AG08396 (cell line): Measurements from ENCODE around the gene MAP3K14.

Experiments
- DNase-seq: peaks from one replicate; pipeline ENCODE4 v3.0.0; 2012; ENCODE audit warnings: low spot score, mixed read lengths

The MAP3K14 gene

DNA sequence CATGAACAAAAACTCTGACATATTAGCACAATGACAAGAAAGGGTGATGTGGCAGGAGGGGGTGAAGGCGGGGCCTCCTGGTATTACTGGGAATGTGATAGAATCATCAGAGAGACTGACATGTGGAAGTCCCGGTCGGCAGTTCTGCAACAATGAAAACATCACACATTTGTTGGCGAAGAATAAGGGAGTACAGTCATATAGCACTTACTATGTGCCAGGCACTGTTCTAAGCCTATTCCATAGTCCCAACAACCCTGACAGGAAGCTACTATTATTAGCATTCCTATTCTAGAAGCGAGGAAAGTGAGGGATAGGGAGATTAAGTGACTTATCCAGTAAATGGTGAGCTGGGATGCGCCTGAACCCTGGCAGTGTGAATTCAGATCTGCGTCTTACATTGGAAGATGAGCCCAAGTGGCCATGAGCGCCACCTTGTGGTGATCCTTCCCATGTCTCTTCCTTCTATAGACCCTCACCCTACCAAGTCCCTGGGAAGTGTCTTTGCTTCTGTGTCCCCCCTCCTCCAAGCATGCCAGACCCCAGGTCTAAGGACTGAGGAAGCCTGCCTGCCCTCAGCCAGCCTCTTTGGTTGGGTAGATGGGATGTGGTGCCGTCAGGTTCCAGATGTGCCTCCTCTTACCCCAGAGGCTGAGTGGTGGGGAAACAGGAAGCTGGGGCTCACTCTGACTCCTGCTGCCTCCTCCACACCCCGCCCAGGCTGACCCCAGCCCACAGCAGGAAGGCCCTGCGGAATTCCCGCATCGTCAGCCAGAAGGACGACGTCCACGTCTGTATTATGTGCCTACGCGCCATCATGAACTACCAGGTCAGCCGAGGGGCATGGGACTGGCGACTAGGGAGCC, 81.2 kb downstream of the MAP3K14 start:
- peak; percentile 80 for DNase-seq

DNA sequence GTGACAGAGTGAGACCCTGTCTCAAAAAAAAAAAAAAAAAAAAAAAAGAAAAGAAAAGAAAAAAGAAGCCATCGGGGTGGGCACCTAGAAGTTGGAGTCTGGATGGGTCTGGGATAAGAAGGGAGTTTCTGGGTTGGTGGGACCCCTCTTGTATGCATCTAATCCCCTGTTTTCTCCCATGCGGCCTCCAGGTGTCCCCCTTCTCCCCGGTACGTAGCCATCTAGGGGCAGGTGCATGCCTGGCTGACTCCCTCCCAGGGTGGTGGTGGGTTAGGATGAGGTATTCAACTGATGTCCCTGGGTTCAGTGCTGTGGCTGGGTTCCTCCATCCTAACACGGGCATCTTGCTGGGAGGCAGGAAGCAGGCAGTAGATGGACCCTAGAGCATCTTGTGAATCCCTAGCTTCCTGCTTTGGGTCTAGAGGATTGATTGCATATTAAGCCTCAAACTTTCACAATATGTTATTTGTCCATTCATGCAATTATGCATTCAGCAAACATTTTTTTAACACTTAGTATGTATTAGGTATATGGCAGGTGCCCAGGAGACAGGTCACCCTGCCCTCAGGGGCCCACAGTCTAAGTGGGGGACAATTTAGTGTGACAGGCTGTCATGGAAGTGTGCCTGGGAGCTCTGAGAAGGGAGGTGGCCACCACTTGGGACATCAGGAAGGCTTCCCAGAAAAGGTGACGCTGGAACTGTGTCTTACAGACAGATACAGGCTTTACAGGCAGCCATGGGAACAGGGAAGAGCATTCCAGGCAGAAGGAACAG, 82.0 kb downstream of the MAP3K14 start:
- DNase-seq = no peak

DNA sequence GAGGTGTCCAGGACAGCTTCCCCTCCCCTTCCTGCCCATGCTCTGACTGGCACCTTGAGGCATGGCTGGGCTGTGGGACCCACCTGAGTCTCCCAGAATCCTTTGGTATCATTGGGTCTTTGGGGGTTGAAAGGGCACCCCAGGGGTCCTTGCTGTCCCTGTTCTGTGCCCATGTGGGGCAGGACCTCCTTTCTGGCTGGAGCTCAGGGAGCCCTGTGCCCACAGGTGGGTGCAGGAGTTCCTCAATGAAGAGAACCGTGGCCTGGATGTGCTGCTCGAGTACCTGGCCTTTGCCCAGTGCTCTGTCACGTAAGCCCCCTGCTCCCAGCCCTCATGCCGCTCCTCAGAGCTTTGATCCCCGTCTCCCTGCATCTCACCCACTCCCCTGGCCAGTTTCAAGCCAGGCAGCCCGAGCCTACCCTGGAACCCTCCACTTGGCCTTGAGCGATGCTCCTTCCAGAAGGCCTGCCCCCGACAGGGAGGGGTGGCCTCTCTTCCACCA, 83.3 kb downstream of the MAP3K14 start:
- no peak for DNase-seq

DNA sequence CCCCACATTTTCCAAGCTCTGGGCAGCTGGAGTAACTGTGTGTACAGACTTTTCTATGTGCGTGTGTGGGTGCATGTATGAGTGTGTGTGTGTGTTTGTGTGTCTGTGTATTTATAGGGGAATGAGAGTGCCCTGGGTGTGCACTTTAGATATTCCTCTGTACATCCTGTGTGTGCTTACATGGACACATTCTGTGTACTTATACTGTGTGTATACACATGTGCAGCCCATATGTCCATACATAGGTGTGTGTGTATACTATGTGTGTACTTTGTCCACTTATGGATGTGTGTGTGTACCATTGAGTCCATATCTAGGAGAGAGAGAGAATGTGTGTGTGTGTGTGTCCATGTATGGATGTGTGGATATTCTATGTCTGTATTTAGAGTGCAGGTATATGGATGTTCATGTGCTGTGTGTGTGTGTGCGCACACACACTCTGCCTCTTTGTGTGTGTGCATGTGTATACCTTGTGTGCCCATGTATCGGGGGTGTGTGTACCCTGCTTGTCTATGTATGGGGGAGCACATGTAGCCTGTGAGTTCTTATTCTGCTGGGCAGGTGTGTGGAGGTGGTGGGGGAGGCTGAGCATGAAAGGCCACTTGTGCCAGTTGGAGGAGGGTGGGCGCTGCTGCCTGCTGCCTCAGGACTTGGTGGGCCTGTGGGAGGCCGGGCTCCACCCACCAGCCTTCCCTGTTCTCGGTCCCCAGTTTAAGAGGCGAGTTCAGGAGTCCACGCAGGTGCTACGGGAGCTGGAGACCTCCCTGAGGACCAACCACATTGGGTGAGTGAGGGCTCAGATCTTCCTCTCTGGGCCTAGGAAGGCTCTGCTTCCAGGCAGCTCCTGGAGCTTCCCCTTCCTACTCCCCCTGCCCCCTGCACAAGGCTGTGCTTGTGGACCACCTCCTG, 84.1 kb downstream of the MAP3K14 start:
- DNase-seq = no peak

- DNase-seq = no peak
These were observed 85.2 kb downstream of the MAP3K14 start for GRCh38 chr17:45231481-45232116.

GRCh38 chr17:45230787-45231480, 85.9 kb downstream of the MAP3K14 start:
- no peak for DNase-seq

DNA sequence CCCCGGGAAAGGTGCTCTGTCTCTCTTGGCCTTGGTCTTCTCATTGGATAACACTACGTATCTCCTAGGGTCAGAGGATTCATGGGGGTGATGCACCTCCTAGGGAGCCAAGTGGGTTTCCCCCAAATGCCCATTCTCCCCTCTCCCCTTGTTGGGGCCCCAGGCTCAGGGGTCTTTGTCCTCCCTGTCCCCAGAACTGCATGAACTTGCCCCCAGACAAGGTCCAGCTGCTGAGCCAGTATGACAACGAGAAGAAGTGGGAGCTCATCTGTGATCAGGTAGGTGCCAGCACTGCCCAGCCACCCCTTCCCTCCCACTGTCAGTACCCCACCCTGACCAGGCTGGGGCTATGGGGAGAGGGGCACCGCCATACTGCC, 86.4 kb downstream of the MAP3K14 start:
- no peak for DNase-seq

DNA sequence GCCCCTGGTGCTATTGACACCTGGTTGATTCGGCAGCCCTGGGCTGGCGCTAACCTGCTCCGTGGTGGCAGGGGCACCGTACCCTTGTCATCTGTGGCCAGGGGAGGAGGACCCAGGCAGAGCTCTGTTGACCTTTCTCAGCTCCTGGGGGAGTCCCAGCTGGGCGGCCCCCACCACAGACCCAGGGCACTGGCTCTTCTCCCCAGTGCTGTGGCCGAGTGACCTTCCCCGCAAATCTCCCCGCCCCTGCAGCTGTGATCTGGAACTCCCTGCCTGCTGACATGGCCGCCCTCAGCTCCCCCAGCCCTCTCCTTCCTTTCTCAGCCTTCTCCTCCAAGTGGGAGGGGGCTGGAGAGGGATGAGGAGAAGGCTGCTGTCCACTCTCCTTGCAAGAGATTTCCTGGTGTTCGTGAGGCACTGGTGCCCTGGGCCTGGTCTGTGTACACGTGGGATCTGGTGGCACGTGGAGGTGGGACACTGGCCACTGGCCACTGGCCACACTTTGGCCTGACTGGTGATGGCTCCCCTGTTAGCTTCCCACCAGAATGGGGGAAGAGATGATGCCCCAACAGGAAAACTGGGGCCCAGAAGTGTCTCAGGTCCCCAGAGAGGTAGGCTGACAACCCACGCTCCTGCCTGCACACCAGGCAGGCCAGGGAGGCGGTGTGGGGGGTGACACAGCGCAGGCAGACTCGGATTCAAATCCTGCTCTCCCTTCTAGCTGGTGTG, 87.0 kb downstream of the MAP3K14 start:
- DNase-seq = no peak

DNA sequence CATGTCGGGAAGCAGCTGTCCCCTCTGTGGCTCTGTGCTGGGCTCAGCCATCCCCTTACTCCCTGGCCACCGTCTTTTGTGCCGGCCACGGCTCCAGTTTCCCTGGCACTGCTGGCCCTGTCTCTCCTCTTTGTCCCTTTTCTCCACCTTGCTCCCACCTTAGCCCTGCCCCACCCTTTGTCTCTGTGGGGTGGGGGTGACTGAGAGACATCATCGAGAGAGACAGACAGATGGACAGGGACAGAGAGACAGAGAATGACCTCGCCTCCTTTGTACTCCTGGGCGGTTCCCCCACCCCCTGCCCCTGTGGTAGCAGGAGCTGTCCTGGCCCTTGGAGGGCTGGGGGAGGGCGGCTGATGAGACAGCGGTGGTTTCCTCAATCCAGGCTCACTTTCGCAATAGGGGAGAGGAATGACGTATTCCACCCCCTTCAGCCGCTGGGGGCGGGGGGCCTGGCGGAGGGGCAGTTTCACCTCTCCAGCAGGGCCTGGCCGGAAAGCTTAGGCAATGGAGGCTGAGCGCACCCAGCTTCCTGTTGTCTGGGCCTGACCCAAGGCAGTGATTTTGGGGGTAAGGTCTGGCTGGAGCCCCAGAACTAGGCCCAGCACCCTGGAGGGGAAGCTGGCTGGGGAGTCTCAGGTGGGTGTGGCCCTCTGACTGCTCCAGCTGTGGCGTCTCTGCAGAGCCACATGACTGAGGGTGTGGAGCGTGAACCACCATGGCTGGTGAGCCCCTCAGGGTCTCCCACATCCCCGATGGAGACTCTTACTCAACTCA, 87.9 kb downstream of the MAP3K14 start:
- DNase-seq = peak; percentile 90

- no peak for DNase-seq
These were observed 88.7 kb downstream of the MAP3K14 start for GRCh38 chr17:45227926-45228762.

DNA sequence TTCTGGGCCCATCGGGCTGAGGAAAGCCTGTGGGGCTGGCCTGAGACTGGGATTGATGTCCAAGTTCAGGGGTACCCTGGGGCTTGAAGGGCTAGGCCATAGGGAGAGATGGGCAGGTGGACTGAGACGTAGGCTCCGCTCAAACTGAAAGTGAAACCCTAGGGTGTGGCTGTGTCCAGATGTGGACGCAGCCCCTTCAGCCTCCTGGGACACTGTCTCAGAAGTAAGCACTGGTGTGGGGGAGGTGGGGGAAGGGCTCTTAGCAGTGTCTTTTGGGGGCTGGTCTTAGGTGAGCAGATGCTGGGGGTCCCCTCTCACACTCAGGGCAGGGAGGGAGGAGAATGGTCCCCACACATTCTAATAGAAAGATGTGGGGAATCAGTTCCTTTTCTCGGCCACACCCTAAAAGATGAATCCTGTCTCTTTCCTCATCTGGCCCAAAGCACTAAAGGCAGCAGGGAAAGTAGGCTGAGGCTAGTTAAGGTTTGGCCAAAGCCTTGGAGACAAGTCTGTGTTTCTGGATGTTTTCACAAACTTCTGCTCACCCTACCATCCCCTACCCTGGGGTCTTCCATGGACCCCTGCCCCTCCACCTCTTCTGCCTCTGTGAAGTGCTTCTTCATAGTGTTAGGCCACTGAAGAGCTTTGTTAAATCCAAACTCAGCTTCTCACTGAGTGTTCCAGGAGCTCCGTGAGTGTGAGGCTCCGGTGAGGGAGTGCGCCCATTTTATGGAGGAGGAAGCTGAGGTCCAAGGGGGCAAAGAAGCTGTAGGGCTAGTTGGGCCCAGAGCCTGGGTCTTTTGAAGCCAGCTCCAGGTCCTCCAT, 89.5 kb downstream of the MAP3K14 start:
- DNase-seq = no peak

DNA sequence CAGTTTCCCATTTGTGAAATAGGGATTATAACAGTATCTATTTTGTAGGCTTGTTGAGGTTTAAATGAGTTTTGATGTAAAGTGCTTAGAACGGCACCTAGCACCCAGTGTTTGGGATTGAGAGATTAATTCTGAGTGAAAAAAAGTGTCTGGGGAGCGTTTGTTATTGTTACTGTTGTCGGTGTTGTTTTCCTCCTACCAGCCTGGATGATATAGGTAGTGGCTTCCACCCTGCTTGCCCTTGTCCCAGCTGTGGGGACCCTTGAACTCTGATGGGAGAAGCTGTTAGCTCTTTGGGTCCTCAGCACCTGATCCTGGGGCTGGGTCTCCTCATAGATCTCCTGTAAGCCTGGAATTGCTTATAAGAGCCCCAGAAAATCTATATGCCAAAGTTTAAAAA, 90.2 kb downstream of the MAP3K14 start:
- no peak for DNase-seq

GRCh38 chr17:45225964-45226530, 90.8 kb downstream of the MAP3K14 start:
- DNase-seq = no peak

- no peak for DNase-seq
These were observed 91.6 kb downstream of the MAP3K14 start for GRCh38 chr17:45225051-45225700.

DNA sequence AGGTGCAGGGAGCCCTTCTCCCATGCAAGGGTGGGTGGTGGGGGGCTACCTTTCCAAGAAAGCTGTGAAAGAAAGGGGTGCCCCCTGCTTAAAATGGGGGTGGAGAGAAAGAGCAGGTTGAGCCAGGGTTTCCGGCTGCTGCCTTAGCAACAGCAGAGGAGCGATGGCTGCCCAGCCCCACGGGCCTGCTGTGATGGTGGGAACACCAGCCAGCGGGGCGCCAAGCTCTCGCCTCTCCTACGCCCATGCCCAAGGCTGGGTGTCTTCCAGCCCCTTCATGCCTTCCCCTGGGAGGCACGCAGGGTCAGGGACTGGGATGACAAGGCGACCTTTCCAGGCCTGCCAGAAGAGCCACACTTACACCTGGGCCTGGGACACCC, 92.2 kb downstream of the MAP3K14 start:
- peak; percentile 5 for DNase-seq
